K562 (cell line): Measurements from ENCODE around the gene USP50. TPM values are rescaled to one million over a fixed set of nuclear protein-coding genes. Genes with fewer than 3 reads are reported as not detected.

Source experiments
- ATAC-seq: fragments of 200-7000 bp; cut with Tn5 transposase; 3 replicates; pipeline ENCODE4 v1.9.1; 2020; ENCODE audit warnings: moderate library complexity
- BruUV-seq: library from RNA; stranded (reverse); fragments of 400-500 nt; replicated peaks from 2 replicates; lab custom pipeline; 2021; lab: Mats Ljungman, UMichigan
- CTCF ChIA-PET: fragments of 300-600 bp; formaldehyde crosslinking; extraction: SDS; loops from one replicate; lab custom pipeline; 2021; ENCODE audit warnings: low intra/inter-chr PET ratio; lab: Yijun Ruan, JAX
- POLR2A ChIA-PET: fragments of 300-600, 350-650 bp; sonication (Branson Sonifier 250); formaldehyde crosslinking; extraction: SDS; loops from one replicate; lab custom pipeline; 2021; ENCODE audit warnings: antibody characterized with exemption, inconsistent platforms; lab: Yijun Ruan, JAX
- DNase-seq, 4 experiments: peaks; one replicate each; pipeline versions ENCODE4 v3.0.0 to v3.0.0-alpha.2; 2011 to 2018; ENCODE audit warnings: low spot score in 3 of 4, mixed read lengths in 3 of 4; ENCODE audit errors: extremely low read depth in 1 of 4
- FAIRE-seq: peaks from 2 replicates; lab custom pipeline; 2011; peaks lifted over from hg19 to GRCh38; lab: Jason Lieb, UNC
- H2AFZ ChIP-seq: 2 replicates; pipeline ENCODE4 v1.6.0; 2011; ENCODE audit warnings: low read depth, low read length, control low read depth, inconsistent platforms
- H3K27ac ChIP-seq: fragments of 200-600 bp; 3 replicates; pipeline ENCODE4 v1.8.0; 2011; ENCODE audit warnings: low read depth, mild to moderate bottlenecking, control low read depth, inconsistent platforms, low read length, moderate library complexity, mixed read lengths; ENCODE audit errors: extremely low read depth
- H3K27me3 ChIP-seq, 2 experiments: fragments of 300-600 bp in 1 of 2; 2 replicates in 1 of 2; 3 replicates in 1 of 2; pipeline versions ENCODE4 v1.6.0 to v1.8.0; 2011; ENCODE audit warnings: inconsistent platforms in 2 of 2, low read length in 2 of 2, mild to moderate bottlenecking in 1 of 2, mixed read lengths in 1 of 2, moderate library complexity in 1 of 2; ENCODE audit not compliant: control insufficient read depth in 2 of 2, insufficient read depth in 2 of 2
- H3K36me3 ChIP-seq: fragments of 300-600 bp; 3 replicates; pipeline ENCODE4 v1.8.0; 2011; ENCODE audit warnings: mild to moderate bottlenecking, low read length, inconsistent platforms; ENCODE audit not compliant: control insufficient read depth, insufficient read depth
- H3K4me1 ChIP-seq, 2 experiments: fragments of 200-600 bp in 1 of 2; replicated peaks in 1 of 2; 2 replicates in 1 of 2; 3 replicates in 1 of 2; pipeline versions ENCODE4 v1.5.1 to v1.8.0; 2011; ENCODE audit warnings: inconsistent platforms in 2 of 2, low read length in 2 of 2, mild to moderate bottlenecking in 1 of 2, mixed read lengths in 1 of 2, moderate library complexity in 1 of 2; ENCODE audit not compliant: control insufficient read depth in 2 of 2, insufficient read depth in 2 of 2
- H3K4me2 ChIP-seq: 2 replicates; pipeline ENCODE4 v1.6.1; 2011; ENCODE audit warnings: low read length, control low read depth, inconsistent platforms, mixed read lengths; ENCODE audit not compliant: insufficient read depth
- H3K4me3 ChIP-seq: fragments of 200-600 bp; sonication (generic), shearing (Covaris generic); 2 replicates; pipeline ENCODE4 v1.5.1; 2016; ENCODE audit warnings: control low read depth, inconsistent platforms
- H3K79me2 ChIP-seq: fragments of 200-600 bp; 3 replicates; pipeline ENCODE4 v1.8.0; 2011; ENCODE audit warnings: low read length, inconsistent platforms; ENCODE audit not compliant: control insufficient read depth, insufficient read depth
- H3K9ac ChIP-seq, 2 experiments: 2 replicates each; pipeline versions ENCODE4 v1.6.0 to v1.6.1; 2011; ENCODE audit warnings: low read depth in 2 of 2, low read length in 2 of 2, control low read depth in 1 of 2, inconsistent platforms in 1 of 2, mild to moderate bottlenecking in 1 of 2, mixed read lengths in 1 of 2; ENCODE audit not compliant: insufficient read depth in 1 of 2
- H3K9me1 ChIP-seq: one replicate; pipeline ENCODE4 v1.6.0; 2011; ENCODE audit warnings: inconsistent platforms, mild to moderate bottlenecking, low read length, moderate library complexity; ENCODE audit not compliant: control insufficient read depth, insufficient read depth
- H3K9me3 ChIP-seq: replicated peaks from 2 replicates; pipeline ENCODE4 v1.5.1; 2011; ENCODE audit warnings: low read depth, low read length, inconsistent platforms; ENCODE audit not compliant: control insufficient read depth, insufficient read depth
- H4K20me1 ChIP-seq: replicated peaks from 2 replicates; pipeline ENCODE4 v1.6.1; 2011; ENCODE audit warnings: low read length, inconsistent platforms, mixed read lengths; ENCODE audit not compliant: control insufficient read depth, insufficient read depth
- NCOA6 ChIP-seq: fragments of 450-650 bp; IDR thresholded peaks from 2 replicates; pipeline ENCODE4 v1.6.1; 2017; ENCODE audit warnings: mild to moderate bottlenecking
- THRAP3 ChIP-seq: fragments of 450-650 bp; IDR thresholded peaks from 2 replicates; pipeline ENCODE4 v1.6.1; 2016; ENCODE audit warnings: mild to moderate bottlenecking, inconsistent platforms, borderline replicate concordance
- XRCC3 ChIP-seq: fragments of 450-650 bp; IDR thresholded peaks from 2 replicates; pipeline ENCODE4 v1.6.1; 2017; ENCODE audit warnings: mild to moderate bottlenecking, moderate library complexity
- ZBTB1 ChIP-seq: sonication (generic); formaldehyde crosslinking; IDR thresholded peaks from 2 replicates; pipeline ENCODE4 v1.8.1; 2023; ENCODE audit warnings: missing genetic modification reagents, low read depth, mild to moderate bottlenecking, borderline replicate concordance
- ZC3H8 ChIP-seq: fragments of 450-650 bp; IDR thresholded peaks from 2 replicates; pipeline ENCODE4 v1.6.1; 2017
- ZNF124 ChIP-seq: sonication (generic); formaldehyde crosslinking; IDR thresholded peaks from 2 replicates; pipeline ENCODE4 v1.8.1; 2022; ENCODE audit warnings: missing genetic modification reagents
- WGBS: fragments of 100-300 bp; shearing (Covaris generic); methylation state at CpG from one replicate; pipeline ENCODE4 v1.1.6; 2016; ENCODE audit warnings: low coverage, mixed read lengths; ENCODE audit not compliant: insufficient coverage; ENCODE audit errors: missing lambda C conversion rate; 5-methylcytosine and 5-hydroxymethylcytosine counted together
- in situ Hi-C: fragments of 300-500 bp; cut with MboI; formaldehyde crosslinking; loops from 4 replicates; pipeline ENCODE4 v1.15.0; 2018; ENCODE audit warnings: inconsistent platforms, mixed read lengths
- intact Hi-C: fragments of 100-400 bp; cut with micrococcal nuclease; formaldehyde crosslinking; loops from 2 replicates; pipeline ENCODE4 v1.14.2; 2022
- polyA plus RNA-seq, 8 experiments: library from polyadenylated mRNA; depleted of rRNA in 4 of 8; stranded (reverse) in 5 of 8; unstranded in 3 of 8; fragments of >200 nt; fragmentation: Nextera tagmentation in 2 of 8; fragmentation: Illumina TruSeq in 1 of 8; extraction: Ambion mirVana in 2 of 8; extraction: Trizol in 1 of 8; gene quantifications; 2 replicates each; pipeline versions ENCODE4 v1.2.1 to v1.2.3, GENCODE V29; 2011 to 2014; ENCODE audit warnings: inconsistent platforms in 1 of 8, missing spikeins in 1 of 8
- total RNA-seq, 7 experiments: library from RNA; depleted of rRNA in 6 of 7; stranded (reverse); fragments of >200 nt in 6 of 7; fragmentation: Illumina TruSeq in 2 of 7; extraction: Trizol in 2 of 7; gene quantifications; 2 replicates each; pipeline versions ENCODE4 v1.2.1 to v1.2.3, GENCODE V29; 2011 to 2021; ENCODE audit warnings: low replicate concordance in 1 of 7
- TF ChIP-seq, protein P1 (sequence below): sonication (generic); formaldehyde crosslinking; IDR thresholded peaks from 2 replicates; pipeline ENCODE4 v1.8.0; 2023; ENCODE audit warnings: missing genetic modification reagents, mild to moderate bottlenecking, borderline replicate concordance

The USP50 gene
- total and polyA plus RNA-seq, 9 of the 15 experiments (the other 6 are each of a cell fraction or from before 2014, with no cell fraction given), result not detected

DNA sequence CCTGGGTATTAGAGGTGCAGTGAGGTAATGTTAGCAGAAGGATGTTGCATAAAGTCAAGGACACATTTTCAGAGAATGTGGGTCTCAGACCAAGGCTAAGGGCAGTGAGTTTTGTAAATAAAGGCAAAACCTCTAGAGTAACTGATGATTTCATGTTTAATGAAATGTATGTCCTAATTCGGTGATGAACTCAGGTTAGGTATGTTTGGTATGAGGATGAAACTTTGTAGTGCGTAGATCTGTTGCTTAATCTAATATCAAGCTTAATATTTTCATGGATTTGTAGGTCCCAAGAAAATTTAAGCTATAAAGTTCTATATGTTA, 3.6 kb downstream of the USP50 start:
- Histone ChIP-seq H3K9me3 (no peaks in the 10 kb centered on the region), H3K9ac (no peak overlapping the region), H4K20me1 (no peaks in the 10 kb centered on the region)
- ATAC-seq, result no peak
- no peak for DNase-seq
- intact Hi-C loops, result no loop called here
- TF ChIP-seq NCOA6, result no peak
- no peak for TF ChIP-seq ZBTB1 (CRISPR knock-in tag)
- TF ChIP-seq ZC3H8, result no peak
- TF ChIP-seq, all 486 proteins: peak for 0
- Histone ChIP-seq H2AFZ (no peak overlapping the region), H3K27me3 (no peaks in the 10 kb centered on the region), H3K36me3 (no peaks in the 10 kb centered on the region), H3K4me1 (peaks cover 10 to 12% of the 10 kb centered on the region in 2 experiments; a peak in 4 of 5 replicates), H3K79me2 (no peaks in the 10 kb centered on the region), H3K27ac (no peak overlapping the region), H3K9me1 (no peaks in the 10 kb centered on the region), H3K4me2 (no peak overlapping the region), H3K4me3 (no peak overlapping the region)
- ChIA-PET CTCF (no interaction called here), POLR2A (interaction anchor here (1.4 kb wide), 1 partner anchor 12 kb away, joined by 4 read pairs; no protein-coding TSS in a partner anchor)
- FAIRE-seq, result no peak
- in situ Hi-C loops, result no loop called here
- WGBS, result 53% methylated on average over 2 of the region's 2 CpGs
- no TSS peak for BruUV-seq

DNA sequence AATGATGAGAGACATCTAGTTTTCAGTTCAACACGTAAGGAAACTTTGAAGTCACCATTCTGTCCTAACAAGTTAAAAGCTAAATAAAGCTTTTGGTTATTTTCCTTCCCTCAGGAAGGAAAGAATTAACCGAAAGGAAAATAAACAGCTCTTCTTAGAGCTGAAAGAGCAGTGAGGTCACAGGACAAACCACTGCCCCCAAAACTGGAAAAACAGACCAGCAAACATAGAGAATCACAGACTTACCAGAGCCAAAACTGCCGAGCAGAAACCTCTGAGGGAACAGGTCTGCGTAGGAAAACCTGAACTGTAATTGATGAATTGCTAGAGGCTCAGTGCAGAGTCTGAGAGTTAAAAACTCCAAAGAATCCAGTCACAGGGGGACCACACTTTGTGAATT, 14.7 kb downstream of the USP50 start:
- ChIA-PET POLR2A (no interaction called here), CTCF (no interaction called here)
- Histone ChIP-seq H3K79me2 (no peaks in the 10 kb centered on the region), H3K27me3 (no peaks in the 10 kb centered on the region), H2AFZ (peak overlapping the region; percentile 82), H3K9ac (no peak overlapping the region), H3K27ac (no peak overlapping the region), H4K20me1 (no peaks in the 10 kb centered on the region), H3K9me3 (no peaks in the 10 kb centered on the region), H3K36me3 (no peaks in the 10 kb centered on the region), H3K9me1 (no peaks in the 10 kb centered on the region), H3K4me3 (no peak overlapping the region), H3K4me2 (peak overlapping the region; percentile 36; the same call in 1 of the 2 replicates), H3K4me1 (no peaks in the 10 kb centered on the region; a peak in 1 of 5 replicates)
- BruUV-seq, result no TSS peak
- ATAC-seq (peak; percentile 38), DNase-seq (no peak), FAIRE-seq (no peak)
- in situ Hi-C loops, result no loop called here
- intact Hi-C loops, result loop anchor here (10.0 kb wide), 1 partner anchor 353 kb away; no protein-coding TSS in a partner anchor
- 40% methylated on average over 4 of the region's 4 CpGs for WGBS
- TF ChIP-seq, protein P1, sequence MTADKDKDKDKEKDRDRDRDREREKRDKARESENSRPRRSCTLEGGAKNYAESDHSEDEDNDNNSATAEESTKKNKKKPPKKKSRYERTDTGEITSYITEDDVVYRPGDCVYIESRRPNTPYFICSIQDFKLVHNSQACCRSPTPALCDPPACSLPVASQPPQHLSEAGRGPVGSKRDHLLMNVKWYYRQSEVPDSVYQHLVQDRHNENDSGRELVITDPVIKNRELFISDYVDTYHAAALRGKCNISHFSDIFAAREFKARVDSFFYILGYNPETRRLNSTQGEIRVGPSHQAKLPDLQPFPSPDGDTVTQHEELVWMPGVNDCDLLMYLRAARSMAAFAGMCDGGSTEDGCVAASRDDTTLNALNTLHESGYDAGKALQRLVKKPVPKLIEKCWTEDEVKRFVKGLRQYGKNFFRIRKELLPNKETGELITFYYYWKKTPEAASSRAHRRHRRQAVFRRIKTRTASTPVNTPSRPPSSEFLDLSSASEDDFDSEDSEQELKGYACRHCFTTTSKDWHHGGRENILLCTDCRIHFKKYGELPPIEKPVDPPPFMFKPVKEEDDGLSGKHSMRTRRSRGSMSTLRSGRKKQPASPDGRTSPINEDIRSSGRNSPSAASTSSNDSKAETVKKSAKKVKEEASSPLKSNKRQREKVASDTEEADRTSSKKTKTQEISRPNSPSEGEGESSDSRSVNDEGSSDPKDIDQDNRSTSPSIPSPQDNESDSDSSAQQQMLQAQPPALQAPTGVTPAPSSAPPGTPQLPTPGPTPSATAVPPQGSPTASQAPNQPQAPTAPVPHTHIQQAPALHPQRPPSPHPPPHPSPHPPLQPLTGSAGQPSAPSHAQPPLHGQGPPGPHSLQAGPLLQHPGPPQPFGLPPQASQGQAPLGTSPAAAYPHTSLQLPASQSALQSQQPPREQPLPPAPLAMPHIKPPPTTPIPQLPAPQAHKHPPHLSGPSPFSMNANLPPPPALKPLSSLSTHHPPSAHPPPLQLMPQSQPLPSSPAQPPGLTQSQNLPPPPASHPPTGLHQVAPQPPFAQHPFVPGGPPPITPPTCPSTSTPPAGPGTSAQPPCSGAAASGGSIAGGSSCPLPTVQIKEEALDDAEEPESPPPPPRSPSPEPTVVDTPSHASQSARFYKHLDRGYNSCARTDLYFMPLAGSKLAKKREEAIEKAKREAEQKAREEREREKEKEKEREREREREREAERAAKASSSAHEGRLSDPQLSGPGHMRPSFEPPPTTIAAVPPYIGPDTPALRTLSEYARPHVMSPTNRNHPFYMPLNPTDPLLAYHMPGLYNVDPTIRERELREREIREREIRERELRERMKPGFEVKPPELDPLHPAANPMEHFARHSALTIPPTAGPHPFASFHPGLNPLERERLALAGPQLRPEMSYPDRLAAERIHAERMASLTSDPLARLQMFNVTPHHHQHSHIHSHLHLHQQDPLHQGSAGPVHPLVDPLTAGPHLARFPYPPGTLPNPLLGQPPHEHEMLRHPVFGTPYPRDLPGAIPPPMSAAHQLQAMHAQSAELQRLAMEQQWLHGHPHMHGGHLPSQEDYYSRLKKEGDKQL (CRISPR knock-in tag), result no peak
- TF ChIP-seq THRAP3, result no peak
- TF ChIP-seq ZNF124 (CRISPR knock-in tag), result no peak
- no peak for TF ChIP-seq XRCC3
